ENCODE results near the gene ZNF283.

Gene ZNF283

DNA sequence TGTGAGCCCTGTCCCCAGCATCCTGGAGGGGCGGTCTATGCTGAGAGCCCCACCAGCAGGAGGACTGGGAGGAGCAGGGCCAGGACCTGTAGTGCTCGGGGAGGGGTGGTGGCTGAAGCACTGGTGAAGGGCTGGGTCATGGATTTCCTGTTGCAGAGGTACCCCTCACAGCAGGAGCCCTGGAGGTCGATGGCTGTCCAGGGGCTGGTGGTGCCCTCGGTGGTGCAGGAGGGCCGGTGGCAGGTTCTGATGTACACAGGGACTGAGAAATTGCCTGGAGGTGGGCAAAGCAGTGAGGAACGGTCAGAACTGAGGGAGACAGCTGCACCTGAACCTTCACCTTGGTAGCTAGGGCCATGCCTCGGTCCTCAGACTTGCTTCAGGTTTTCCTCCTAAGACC lies 29.6 kb upstream of the ZNF283 start:
- Histone ChIP-seq H3K27ac (no peak overlapping the region), H3K27me3 (peaks cover 0 to 55% of the 10 kb centered on the region in 2 donors), H3K36me3 (no peaks in the 10 kb centered on the region), H3K4me1 (peaks cover 0 to 13% (median 6%) of the 10 kb centered on the region in 4 donors), H3K4me3 (no peak overlapping the region), H3K9me3 (no peaks in the 10 kb centered on the region)
- TF ChIP-seq, protein P1, sequence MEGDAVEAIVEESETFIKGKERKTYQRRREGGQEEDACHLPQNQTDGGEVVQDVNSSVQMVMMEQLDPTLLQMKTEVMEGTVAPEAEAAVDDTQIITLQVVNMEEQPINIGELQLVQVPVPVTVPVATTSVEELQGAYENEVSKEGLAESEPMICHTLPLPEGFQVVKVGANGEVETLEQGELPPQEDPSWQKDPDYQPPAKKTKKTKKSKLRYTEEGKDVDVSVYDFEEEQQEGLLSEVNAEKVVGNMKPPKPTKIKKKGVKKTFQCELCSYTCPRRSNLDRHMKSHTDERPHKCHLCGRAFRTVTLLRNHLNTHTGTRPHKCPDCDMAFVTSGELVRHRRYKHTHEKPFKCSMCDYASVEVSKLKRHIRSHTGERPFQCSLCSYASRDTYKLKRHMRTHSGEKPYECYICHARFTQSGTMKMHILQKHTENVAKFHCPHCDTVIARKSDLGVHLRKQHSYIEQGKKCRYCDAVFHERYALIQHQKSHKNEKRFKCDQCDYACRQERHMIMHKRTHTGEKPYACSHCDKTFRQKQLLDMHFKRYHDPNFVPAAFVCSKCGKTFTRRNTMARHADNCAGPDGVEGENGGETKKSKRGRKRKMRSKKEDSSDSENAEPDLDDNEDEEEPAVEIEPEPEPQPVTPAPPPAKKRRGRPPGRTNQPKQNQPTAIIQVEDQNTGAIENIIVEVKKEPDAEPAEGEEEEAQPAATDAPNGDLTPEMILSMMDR (IDR thresholded peaks at IDR 0.05) = no peak
- intact Hi-C loops (cut with DNase I; ENCODE audit: low total_unique reads) = no loop called here
- peak in 1 of 2 donors; percentile 46 for DNase-seq

DNA sequence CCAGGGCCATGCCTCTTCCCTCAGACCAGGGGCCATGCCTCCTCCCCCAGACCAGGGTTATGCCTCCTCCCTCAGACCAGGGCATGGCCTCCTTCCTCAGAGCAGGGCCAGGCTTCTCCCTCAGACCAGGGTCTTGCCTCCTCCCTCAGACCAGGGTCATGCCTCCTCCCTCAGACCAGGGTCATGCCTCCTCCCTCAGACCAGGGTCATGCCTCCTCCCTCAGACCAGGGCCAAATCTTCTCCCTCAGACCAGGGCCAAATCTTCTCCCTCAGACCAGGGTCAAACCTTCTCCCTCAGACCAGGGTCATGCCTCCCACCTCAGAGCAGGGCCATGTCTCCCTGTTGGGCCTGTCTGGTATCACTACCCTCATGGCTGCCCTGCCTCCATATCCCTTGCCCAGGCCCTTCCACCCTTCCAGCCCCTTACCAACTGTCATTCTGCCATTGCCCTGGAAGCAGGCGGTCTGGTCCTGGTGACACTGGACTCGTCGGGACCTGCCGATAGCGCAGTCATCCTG lies 29.0 kb upstream of the ZNF283 start:
- intact Hi-C loops (cut with DNase I; ENCODE audit: low total_unique reads) = no loop called here
- DNase-seq = no peak
- H3K36me3 ChIP-seq = no peaks in the 10 kb centered on the region
- TF ChIP-seq, protein P1 (IDR thresholded peaks at IDR 0.05) = no peak
- peaks cover 0 to 13% (median 6%) of the 10 kb centered on the region in 4 donors for H3K4me1 ChIP-seq
- peaks cover 0 to 54% of the 10 kb centered on the region in 2 donors for H3K27me3 ChIP-seq
- H3K27ac ChIP-seq = no peak overlapping the region
- peak overlapping the region; percentile 38 to 46 for H3K4me3 ChIP-seq
- no peaks in the 10 kb centered on the region for H3K9me3 ChIP-seq

DNA sequence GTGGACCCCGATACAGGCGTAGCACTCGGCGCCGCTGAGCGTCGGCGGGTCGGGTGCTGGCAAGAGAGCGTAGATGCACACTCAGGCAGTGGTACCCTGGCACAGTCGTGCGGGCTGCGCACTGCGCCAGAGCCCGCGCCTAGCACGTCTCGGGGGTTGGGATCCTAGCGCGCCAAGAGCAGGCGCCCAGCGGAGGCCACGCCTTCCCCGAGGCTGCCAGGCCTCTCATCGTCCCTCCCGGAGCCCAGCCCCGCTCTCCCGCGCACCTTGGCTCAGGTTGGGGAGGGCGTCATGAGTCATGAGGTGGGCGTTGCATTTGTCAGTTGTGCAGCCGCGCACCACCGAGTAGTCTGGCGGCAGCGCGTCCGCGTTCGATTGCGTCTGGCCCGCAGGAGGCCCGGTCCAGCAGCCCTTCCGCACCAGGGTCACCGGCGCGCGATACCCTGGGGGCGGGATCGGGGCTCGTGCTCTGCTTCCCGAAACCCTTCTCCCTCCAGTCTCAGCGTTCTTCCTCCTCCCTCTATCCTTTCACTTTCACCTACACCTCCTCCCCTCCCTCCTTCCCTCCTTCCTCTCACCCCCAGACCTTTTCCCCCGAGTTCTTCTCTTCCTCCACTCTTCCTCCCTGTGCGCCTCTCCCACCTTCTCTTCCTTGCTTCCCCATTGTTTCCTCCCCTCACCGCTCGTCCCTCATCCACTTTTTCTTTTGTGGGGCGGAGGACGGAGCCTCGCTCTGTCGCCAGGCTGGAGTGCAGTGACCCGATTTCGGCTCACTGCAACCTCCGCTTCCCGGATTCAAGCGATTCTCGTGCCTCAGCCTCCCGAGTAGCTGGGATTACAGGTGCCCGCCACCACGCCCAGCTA lies 28.3 kb upstream of the ZNF283 start:
- TF ChIP-seq, protein P1 (IDR thresholded peaks at IDR 0.05) = no peak
- Histone ChIP-seq H3K4me1 (peaks cover 0 to 13% (median 6%) of the 10 kb centered on the region in 4 donors), H3K4me3 (peak overlapping the region; percentile 38 to 46), H3K36me3 (no peaks in the 10 kb centered on the region), H3K27ac (no peak overlapping the region), H3K9me3 (no peaks in the 10 kb centered on the region), H3K27me3 (peaks cover 0 to 58% of the 10 kb centered on the region in 2 donors)
- DNase-seq = no peak
- intact Hi-C loops (cut with DNase I; ENCODE audit: low total_unique reads) = no loop called here

DNA sequence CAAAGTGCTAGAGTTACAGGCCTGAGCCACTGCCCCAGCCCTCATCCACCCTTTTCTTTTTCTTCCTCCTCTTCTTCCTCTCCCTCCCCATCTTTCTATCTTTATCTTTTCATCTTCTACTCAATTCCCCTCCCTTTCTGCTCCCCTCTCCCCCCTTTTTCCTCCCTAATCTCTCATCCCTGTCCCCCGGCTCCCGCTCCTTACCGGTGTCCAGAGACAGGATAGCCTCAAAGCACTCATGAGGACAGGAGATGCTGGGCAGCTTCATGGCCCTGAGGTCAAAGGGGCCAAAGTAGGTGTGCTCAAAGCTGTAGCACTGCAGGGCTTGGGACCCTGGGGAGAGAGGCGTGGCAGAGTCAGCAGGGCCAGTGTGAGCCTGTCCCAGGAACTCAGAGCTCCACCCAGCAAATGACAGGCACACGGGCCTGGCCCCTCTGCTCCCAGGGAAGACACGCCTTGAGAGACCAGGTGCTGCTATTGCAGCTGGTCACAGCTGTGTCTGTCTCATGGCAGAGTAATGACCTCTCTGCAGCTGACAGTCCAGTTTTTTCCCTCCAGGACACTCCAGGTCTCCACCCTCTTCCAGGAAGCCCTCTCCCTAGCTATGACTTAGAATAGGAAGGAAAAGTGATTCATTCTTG lies 27.5 kb upstream of the ZNF283 start:
- no peaks in the 10 kb centered on the region for H3K9me3 ChIP-seq
- DNase-seq = no peak
- H3K27me3 ChIP-seq = peaks cover 0 to 58% of the 10 kb centered on the region in 2 donors
- TF ChIP-seq, protein P1 (IDR thresholded peaks at IDR 0.05) = no peak
- no peak overlapping the region for H3K4me3 ChIP-seq
- intact Hi-C loops (cut with DNase I; ENCODE audit: low total_unique reads) = no loop called here
- peaks cover 0 to 13% (median 6%) of the 10 kb centered on the region in 4 donors for H3K4me1 ChIP-seq
- no peak overlapping the region for H3K27ac ChIP-seq
- no peaks in the 10 kb centered on the region for H3K36me3 ChIP-seq

DNA sequence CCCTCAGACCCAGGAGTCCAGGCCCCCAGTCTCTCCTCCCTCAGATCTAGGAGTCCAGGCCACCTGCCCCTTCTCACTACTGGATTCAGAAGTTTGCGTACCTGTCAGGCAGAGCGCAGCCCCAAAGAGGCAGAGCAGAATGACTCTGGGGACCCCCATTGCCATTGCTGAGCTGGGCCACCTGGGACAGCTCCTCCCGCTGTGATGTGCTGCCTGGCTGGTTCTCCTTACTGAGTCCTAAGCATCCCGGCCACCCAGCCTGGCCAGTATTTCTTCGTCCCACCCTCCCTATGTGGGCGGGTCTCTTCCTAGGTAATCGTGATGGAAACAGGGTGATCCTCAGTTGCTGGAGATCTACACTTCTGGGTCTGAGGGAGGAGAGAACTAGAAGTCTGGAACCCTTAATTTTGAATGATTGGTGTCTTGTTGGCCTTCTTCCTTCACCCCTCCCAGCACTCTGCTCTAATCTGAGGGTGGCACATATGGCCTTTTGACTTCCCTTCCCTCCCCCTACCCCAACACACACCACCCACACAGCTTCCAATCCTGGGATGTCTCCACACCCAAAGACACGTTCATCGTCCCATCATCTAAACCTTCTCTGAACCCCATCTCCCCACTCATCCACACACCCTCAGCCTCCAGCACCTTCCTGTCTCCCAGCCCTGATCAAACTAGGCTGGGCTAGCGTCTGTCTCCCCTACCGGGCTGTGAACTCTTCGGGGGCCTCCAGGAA lies 24.7 kb upstream of the ZNF283 start, which contains the start of gene LYPD5:
LYPD5 (minus strand) TSS at position 232 of the 736 bp plus-strand sequence; CDS start at position 165, 67 bp downstream.
- H3K4me3 ChIP-seq = no peak within 1 kb of the TSS
- H3K4me1 ChIP-seq = peaks cover 0 to 13% (median 6%) of the 10 kb centered on the region in 4 donors
- TF ChIP-seq, protein P1 (IDR thresholded peaks at IDR 0.05) = no peak
- no peak within 1 kb of the TSS for H3K27ac ChIP-seq
- H3K9me3 ChIP-seq = no peaks in the 10 kb centered on the region
- intact Hi-C loops (cut with DNase I; ENCODE audit: low total_unique reads) = no loop called here
- H3K27me3 ChIP-seq = peaks cover 0 to 38% of the 10 kb centered on the region in 2 donors
- H3K36me3 ChIP-seq = no peaks in the 10 kb centered on the region
- no peak for DNase-seq

All from tibial artery (tissue), 4 donors.